Midbrain (tissue), 1 donor: ENCODE results near the gene PHTF2.
A peak's percentile ranks its signal among the peaks of the same experiment; 100 is the strongest.

Experiments used
- DNase-seq: peaks from one replicate; lab custom pipeline; 2025; lab: John Stamatoyannopoulos, UW

PHTF2 gene

GRCh38 chr7:77933394-77933793, 134.8 kb downstream of the PHTF2 start:
- no peak for DNase-seq

- DNase-seq = no peak
Measured at GRCh38 chr7:77935652-77936348, 137.2 kb downstream of the PHTF2 start.

- DNase-seq = peak; percentile 44
Measured at GRCh38 chr7:77940647-77941046, 142.1 kb downstream of the PHTF2 start.

GRCh38 chr7:77942431-77942830, 143.9 kb downstream of the PHTF2 start:
- no peak for DNase-seq

- DNase-seq = no peak
Measured at GRCh38 chr7:77944183-77945182, 145.9 kb downstream of the PHTF2 start.

- no peak for DNase-seq
Measured at GRCh38 chr7:77950548-77950947, 152.0 kb downstream of the PHTF2 start.

- DNase-seq = no peak
Measured at GRCh38 chr7:77954773-77955555, 156.4 kb downstream of the PHTF2 start.

GRCh38 chr7:77958436-77958835, 159.9 kb downstream of the PHTF2 start:
- DNase-seq = no peak

GRCh38 chr7:77959080-77959479, 160.5 kb downstream of the PHTF2 start:
- no peak for DNase-seq

GRCh38 chr7:77960336-77960735, 161.8 kb downstream of the PHTF2 start:
- no peak for DNase-seq

- DNase-seq = no peak
Measured at GRCh38 chr7:77967429-77967828, 168.9 kb downstream of the PHTF2 start.

GRCh38 chr7:77971726-77972125, 173.2 kb downstream of the PHTF2 start:
- no peak for DNase-seq

- DNase-seq = no peak
Measured at GRCh38 chr7:77975672-77976480, 177.3 kb downstream of the PHTF2 start.

- DNase-seq = no peak
Measured at GRCh38 chr7:77979219-77979618, 180.6 kb downstream of the PHTF2 start.

- no peak for DNase-seq
Measured at GRCh38 chr7:77980087-77980713, 181.6 kb downstream of the PHTF2 start.

- DNase-seq = no peak
Measured at GRCh38 chr7:77982926-77983550, 184.5 kb downstream of the PHTF2 start.

GRCh38 chr7:77983973-77984372, 185.4 kb downstream of the PHTF2 start:
- no peak for DNase-seq

- no peak for DNase-seq
Measured at GRCh38 chr7:77985232-77985973, 186.8 kb downstream of the PHTF2 start.

GRCh38 chr7:77985974-77986339, 187.4 kb downstream of the PHTF2 start:
- DNase-seq = no peak
